H9 (cell line): ENCODE results near the gene LTF. TPM values are rescaled to one million over a fixed set of nuclear protein-coding genes. Genes with fewer than 3 reads are reported as not detected.

Experiments
- DNase-seq: peaks from one replicate; pipeline ENCODE4 v3.0.0-alpha.2; 2017
- H2AFZ ChIP-seq: one replicate; pipeline ENCODE4 v1.6.1; 2013; ENCODE audit warnings: mild to moderate bottlenecking, low read length, control low read depth, moderate library complexity
- H2AK5ac ChIP-seq: 2 replicates; pipeline ENCODE4 v1.6.1; 2013; ENCODE audit warnings: low read length, control low read depth, mixed read lengths; ENCODE audit not compliant: insufficient read length
- H2BK120ac ChIP-seq: one replicate; pipeline ENCODE4 v1.6.1; 2013; ENCODE audit warnings: low read depth, mild to moderate bottlenecking, low read length, control low read depth, inconsistent platforms; ENCODE audit not compliant: poor library complexity, severe bottlenecking
- H2BK12ac ChIP-seq: 2 replicates; pipeline ENCODE4 v1.6.1; 2013; ENCODE audit warnings: low read length, control low read depth, mixed read lengths, low read depth; ENCODE audit not compliant: insufficient read length
- H2BK15ac ChIP-seq: 2 replicates; pipeline ENCODE4 v1.6.1; 2013; ENCODE audit warnings: low read depth, low read length, control low read depth
- H2BK20ac ChIP-seq: one replicate; pipeline ENCODE4 v1.6.1; 2013; ENCODE audit warnings: low read depth, mild to moderate bottlenecking, low read length, control low read depth, inconsistent platforms; ENCODE audit not compliant: poor library complexity, severe bottlenecking
- H2BK5ac ChIP-seq: 2 replicates; pipeline ENCODE4 v1.6.1; 2013; ENCODE audit warnings: low read length, control low read depth, mixed read lengths; ENCODE audit not compliant: insufficient read length
- H3K14ac ChIP-seq: 2 replicates; pipeline ENCODE4 v1.6.1; 2013; ENCODE audit warnings: low read length, control low read depth; ENCODE audit not compliant: insufficient read depth
- H3K18ac ChIP-seq: 2 replicates; pipeline ENCODE4 v1.6.1; 2013; ENCODE audit warnings: low read depth, mild to moderate bottlenecking, mixed read lengths, low read length, control low read depth; ENCODE audit not compliant: insufficient read length
- H3K23ac ChIP-seq: 2 replicates; pipeline ENCODE4 v1.6.1; 2013; ENCODE audit warnings: low read length, control low read depth, mixed read lengths, low read depth; ENCODE audit not compliant: insufficient read length
- H3K23me2 ChIP-seq: 2 replicates; pipeline ENCODE4 v1.6.1; 2013; ENCODE audit warnings: low read depth, mild to moderate bottlenecking, mixed read lengths, low read length, control low read depth; ENCODE audit not compliant: insufficient read length, poor library complexity, severe bottlenecking
- H3K27ac ChIP-seq: 2 replicates; pipeline ENCODE4 v1.5.1; 2013; ENCODE audit warnings: low read length, control low read depth, mixed read lengths, low read depth; ENCODE audit not compliant: insufficient read length
- H3K27me3 ChIP-seq: 2 replicates; pipeline ENCODE4 v1.6.1; 2013; ENCODE audit warnings: low read length, control low read depth, inconsistent platforms; ENCODE audit not compliant: insufficient read depth
- H3K4ac ChIP-seq: 2 replicates; pipeline ENCODE4 v1.6.1; 2013; ENCODE audit warnings: low read depth, mild to moderate bottlenecking, control low read depth, inconsistent platforms, low read length, moderate library complexity
- H3K4me1 ChIP-seq: 2 replicates; pipeline ENCODE4 v1.6.1; 2013; ENCODE audit warnings: low read length, control low read depth, inconsistent platforms; ENCODE audit not compliant: insufficient read depth
- H3K4me2 ChIP-seq: 2 replicates; pipeline ENCODE4 v1.6.1; 2013; ENCODE audit warnings: low read length, control low read depth, mixed read lengths; ENCODE audit not compliant: insufficient read length, insufficient read depth
- H3K56ac ChIP-seq: 2 replicates; pipeline ENCODE4 v1.6.1; 2013; ENCODE audit warnings: low read depth, mild to moderate bottlenecking, mixed read lengths, low read length, control low read depth; ENCODE audit not compliant: insufficient read length
- H3K79me1 ChIP-seq: 2 replicates; pipeline ENCODE4 v1.6.1; 2013; ENCODE audit warnings: low read depth, mild to moderate bottlenecking, moderate library complexity, low read length, control low read depth, inconsistent platforms; ENCODE audit not compliant: insufficient read depth, poor library complexity, severe bottlenecking
- H3K79me2 ChIP-seq: 2 replicates; pipeline ENCODE4 v1.6.1; 2013; ENCODE audit warnings: low read length, control low read depth, inconsistent platforms; ENCODE audit not compliant: insufficient read depth
- H3K9ac ChIP-seq: 2 replicates; pipeline ENCODE4 v1.6.1; 2013; ENCODE audit warnings: low read length, control low read depth, mixed read lengths; ENCODE audit not compliant: insufficient read length; ENCODE audit errors: extremely low read depth
- H3K9me3 ChIP-seq: one replicate; pipeline ENCODE4 v1.6.1; 2013; ENCODE audit warnings: low read depth, low read length, inconsistent platforms; ENCODE audit not compliant: control insufficient read depth
- H3T11ph ChIP-seq: one replicate; pipeline ENCODE4 v1.6.1; 2013; ENCODE audit warnings: mild to moderate bottlenecking, low read length, control low read depth, inconsistent platforms
- H4K20me1 ChIP-seq: one replicate; pipeline ENCODE4 v1.6.1; 2013; ENCODE audit not compliant: control insufficient read depth, insufficient read length, insufficient read depth
- H4K5ac ChIP-seq: 2 replicates; pipeline ENCODE4 v1.6.1; 2013; ENCODE audit warnings: low read depth, mild to moderate bottlenecking, mixed read lengths, low read length, control low read depth; ENCODE audit not compliant: insufficient read length
- H4K8ac ChIP-seq: replicated peaks from 2 replicates; pipeline ENCODE4 v1.6.1; 2013; ENCODE audit warnings: low read length, control low read depth, mixed read lengths, low read depth; ENCODE audit not compliant: insufficient read length
- H4K91ac ChIP-seq: 2 replicates; pipeline ENCODE4 v1.6.1; 2013; ENCODE audit warnings: low read depth, mild to moderate bottlenecking, moderate library complexity, mixed read lengths, low read length, control low read depth; ENCODE audit not compliant: insufficient read length
- H3K27ac Mint-ChIP-seq, 3 experiments: 2 replicates in 2 of 3; 3 replicates in 1 of 3; pipeline ENCODE4 v1.8.0; 2020 to 2021; ENCODE audit warnings: mixed read lengths in 3 of 3, mild to moderate bottlenecking in 1 of 3, moderate library complexity in 1 of 3
- H3K27me3 Mint-ChIP-seq: 2 replicates; pipeline ENCODE4 v1.8.0; 2021; ENCODE audit warnings: low read depth, mild to moderate bottlenecking, moderate library complexity, mixed read lengths
- H3K36me3 Mint-ChIP-seq, 3 experiments: 2 replicates in 2 of 3; 3 replicates in 1 of 3; pipeline ENCODE4 v1.8.0; 2020 to 2021; ENCODE audit warnings: low read depth in 3 of 3, mixed read lengths in 3 of 3; ENCODE audit not compliant: insufficient read depth in 1 of 3
- H3K4me1 Mint-ChIP-seq, 2 experiments: 2 replicates each; pipeline ENCODE4 v1.8.0; 2020; ENCODE audit warnings: mixed read lengths in 2 of 2
- H3K4me3 Mint-ChIP-seq, 2 experiments: 2 replicates in 1 of 2; 3 replicates in 1 of 2; pipeline ENCODE4 v1.8.0; 2020 to 2021; ENCODE audit warnings: mild to moderate bottlenecking in 2 of 2, mixed read lengths in 2 of 2, moderate library complexity in 1 of 2
- H3K9me3 Mint-ChIP-seq, 2 experiments: 2 replicates in 1 of 2; 3 replicates in 1 of 2; pipeline ENCODE4 v1.8.0; 2020; ENCODE audit warnings: mild to moderate bottlenecking in 2 of 2, mixed read lengths in 2 of 2, moderate library complexity in 1 of 2
- WGBS: extraction: QIAGEN DNeasy Blood & Tissue Kit; methylation state at CpG from one replicate; pipeline ENCODE4 v1.1.7; 2013; ENCODE audit warnings: missing lambda C conversion rate, low lambda C conversion rate, mixed read lengths; ENCODE audit not compliant: insufficient read length; ENCODE audit errors: extremely low coverage; 5-methylcytosine and 5-hydroxymethylcytosine counted together
- total RNA-seq: library from RNA; stranded (reverse); gene quantifications from 2 replicates; pipeline ENCODE4 v1.2.1, GENCODE V29; 2021
- TF ChIP-seq, protein P1 (sequence below): fragments of 200-600 bp; sonication (generic); conservative IDR thresholded peaks from 3 replicates; pipeline ENCODE4 v1.8.0; 2021; ENCODE audit warnings: antibody characterized with exemption, mild to moderate bottlenecking

LTF gene
- total RNA-seq, 1 experiment from 2014 or later = not detected

DNA sequence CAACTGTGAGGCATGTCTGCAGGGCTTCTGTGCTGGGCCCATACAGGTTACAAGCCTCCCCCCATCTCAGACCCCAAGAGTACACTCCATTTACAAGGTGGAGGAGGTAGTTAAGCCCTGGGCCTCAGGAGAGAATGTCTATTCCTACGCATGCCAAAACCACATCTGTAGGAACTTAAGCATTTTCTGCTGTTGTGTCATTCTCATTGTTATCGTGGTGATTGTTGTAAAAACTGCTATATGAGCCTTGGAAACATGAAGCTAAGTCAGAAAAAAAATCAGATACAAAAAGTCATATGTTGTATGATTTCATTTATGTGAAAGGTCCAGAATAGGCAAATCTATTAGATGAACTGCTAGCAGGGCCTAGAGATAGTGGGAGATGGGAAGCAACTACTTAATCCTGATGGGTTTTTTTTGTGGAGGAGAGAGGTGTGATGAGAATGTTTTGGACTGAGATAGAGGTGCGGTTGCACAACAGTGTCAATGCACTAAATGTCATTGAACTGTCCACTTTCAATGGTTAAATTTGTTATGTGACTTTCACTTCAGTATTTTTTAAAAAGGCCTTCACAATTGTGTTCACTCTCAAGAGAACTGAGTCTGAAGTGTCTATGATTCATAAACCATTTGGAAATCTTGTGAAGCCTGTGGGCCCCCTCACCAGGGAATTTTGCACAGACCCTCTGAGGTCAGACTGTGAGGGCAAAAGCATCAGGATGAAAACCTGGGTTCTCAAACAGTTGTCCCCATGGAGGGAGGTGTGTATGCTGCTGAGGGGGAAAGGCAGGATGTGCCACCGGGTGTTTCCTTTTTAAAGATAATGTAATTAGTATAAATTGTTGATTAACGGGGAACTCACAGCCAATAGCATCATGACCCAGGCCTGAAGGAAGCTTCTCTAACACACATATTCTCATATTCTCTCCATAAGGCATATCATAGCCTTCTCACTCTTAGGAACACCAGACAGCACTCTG lies 36.2 kb upstream of the LTF start:
- H3K14ac ChIP-seq = no peak overlapping the region
- H2BK15ac ChIP-seq = no peak overlapping the region
- H3K79me1 ChIP-seq = no peaks in the 10 kb centered on the region
- H3K4ac ChIP-seq = no peak overlapping the region
- no peaks in the 10 kb centered on the region for H3K9me3 ChIP-seq
- WGBS = no CpG with 5 or more reads among the region's 5 CpGs
- Mint-ChIP-seq H3K4me3 (no peak overlapping the region), H3K4me1 (peaks cover 30 to 42% of the 10 kb centered on the region in 2 experiments), H3K27ac (no peak overlapping the region), H3K9me3 (no peaks in the 10 kb centered on the region; a peak in 3 of 5 replicates), H3K27me3 (peaks cover 5% of the 10 kb centered on the region; the same call in 1 of the 2 replicates), H3K36me3 (peaks cover 0 to 2% (median 0%) of the 10 kb centered on the region in 3 experiments; a peak in 2 of 7 replicates)
- no peaks in the 10 kb centered on the region for H3K79me2 ChIP-seq
- H3K23me2 ChIP-seq = no peaks in the 10 kb centered on the region
- no peak overlapping the region for H3K18ac ChIP-seq
- H2AFZ ChIP-seq = no peak overlapping the region
- no peak overlapping the region for H3K9ac ChIP-seq
- H2BK120ac ChIP-seq = no peak overlapping the region
- no peak overlapping the region for H4K5ac ChIP-seq
- no peak overlapping the region for H3K4me2 ChIP-seq
- no peak overlapping the region for H2BK5ac ChIP-seq
- no peaks in the 10 kb centered on the region for H3K27me3 ChIP-seq
- H3K27ac ChIP-seq = no peak overlapping the region
- no peaks in the 10 kb centered on the region for H4K20me1 ChIP-seq
- no peak overlapping the region for H3K23ac ChIP-seq
- peaks cover 8% of the 10 kb centered on the region for H3K4me1 ChIP-seq
- H2BK20ac ChIP-seq = no peak overlapping the region
- no peak overlapping the region for H4K91ac ChIP-seq
- no peak overlapping the region for H2BK12ac ChIP-seq
- DNase-seq = no peak
- no peak overlapping the region for H3K56ac ChIP-seq
- H4K8ac ChIP-seq = no peak overlapping the region
- H2AK5ac ChIP-seq = no peak overlapping the region
- no peak overlapping the region for H3T11ph ChIP-seq
- TF ChIP-seq, protein P1, sequence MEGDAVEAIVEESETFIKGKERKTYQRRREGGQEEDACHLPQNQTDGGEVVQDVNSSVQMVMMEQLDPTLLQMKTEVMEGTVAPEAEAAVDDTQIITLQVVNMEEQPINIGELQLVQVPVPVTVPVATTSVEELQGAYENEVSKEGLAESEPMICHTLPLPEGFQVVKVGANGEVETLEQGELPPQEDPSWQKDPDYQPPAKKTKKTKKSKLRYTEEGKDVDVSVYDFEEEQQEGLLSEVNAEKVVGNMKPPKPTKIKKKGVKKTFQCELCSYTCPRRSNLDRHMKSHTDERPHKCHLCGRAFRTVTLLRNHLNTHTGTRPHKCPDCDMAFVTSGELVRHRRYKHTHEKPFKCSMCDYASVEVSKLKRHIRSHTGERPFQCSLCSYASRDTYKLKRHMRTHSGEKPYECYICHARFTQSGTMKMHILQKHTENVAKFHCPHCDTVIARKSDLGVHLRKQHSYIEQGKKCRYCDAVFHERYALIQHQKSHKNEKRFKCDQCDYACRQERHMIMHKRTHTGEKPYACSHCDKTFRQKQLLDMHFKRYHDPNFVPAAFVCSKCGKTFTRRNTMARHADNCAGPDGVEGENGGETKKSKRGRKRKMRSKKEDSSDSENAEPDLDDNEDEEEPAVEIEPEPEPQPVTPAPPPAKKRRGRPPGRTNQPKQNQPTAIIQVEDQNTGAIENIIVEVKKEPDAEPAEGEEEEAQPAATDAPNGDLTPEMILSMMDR = no peak
